Airway epithelial cell (primary cell): Measurements from ENCODE around the gene ZNF814. TPM values are rescaled to one million over a fixed set of nuclear protein-coding genes. Genes with fewer than 3 reads are reported as not detected.

Experiments
- total RNA-seq: library from RNA; depleted of rRNA; stranded (reverse); fragments of >200 nt; gene quantifications from 2 replicates; pipeline ENCODE4 v1.2.3, GENCODE V29; 2015

Gene ZNF814
- total RNA-seq: 4.2 and 8.0 TPM in 2 replicates

GRCh38 chr19:57888560-57889231 is at the start of gene ZNF814:
ZNF814 (minus strand) TSS chr19:57889037; CDS start chr19:57888802, 235 bp downstream.

GRCh38 chr19:57934820-57935665 is 46.2 kb upstream of the ZNF814 start, which contains the start of gene ZNF418:
ZNF418 (minus strand) TSS chr19:57935402; CDS start chr19:57933822, 1,580 bp downstream.

GRCh38 chr19:57916168-57916995 is 27.5 kb upstream of the ZNF814 start, which contains the start of gene ZNF417:
ZNF417 (minus strand) TSS chr19:57916592; CDS start chr19:57916411, 181 bp downstream.

GRCh38 chr19:57849666-57850473 is 39.0 kb downstream of the ZNF814 start, which contains the start of gene ZNF587:
ZNF587 (plus strand) TSS chr19:57849859; CDS start chr19:57850039, 180 bp downstream.

GRCh38 chr19:57830071-57830602 is 58.7 kb downstream of the ZNF814 start, which contains the start of gene ZNF587B:
ZNF587B (plus strand) TSS chr19:57830299; CDS start chr19:57830529, 230 bp downstream.

GRCh38 chr19:57814505-57815246 is 74.2 kb downstream of the ZNF814 start, which contains the start of gene ZNF552:
ZNF552 (minus strand) TSS chr19:57814913; CDS start chr19:57814743, 170 bp downstream.

Other genes with a start within 250 kb of the ZNF814 start
- not detected in 2 replicates for gene ZSCAN4, start 220.1 kb downstream of the ZNF814 start, total RNA-seq
- gene ZNF551, start 207.1 kb downstream of the ZNF814 start, total RNA-seq: 3.3 and 7.1 TPM in 2 replicates
- gene ZNF154, start 179.8 kb downstream of the ZNF814 start, total RNA-seq: 0.28 and 0.85 TPM in 2 replicates
- gene ZNF671, start 161.4 kb downstream of the ZNF814 start, total RNA-seq: 1.8 and 2.8 TPM in 2 replicates
- 3.1 and 5.6 TPM in 2 replicates for gene ZNF776, start 142.2 kb downstream of the ZNF814 start, total RNA-seq
- 9.7 and 17.6 TPM in 2 replicates for gene ZNF586, start 119.4 kb downstream of the ZNF814 start, total RNA-seq
- 5.3 and 8.7 TPM in 2 replicates for gene ZNF552, start 74.1 kb downstream of the ZNF814 start, total RNA-seq
- 11.4 and 12.8 TPM in 2 replicates for gene ZNF587B, start 58.7 kb downstream of the ZNF814 start, total RNA-seq
- gene ZNF587, start 39.2 kb downstream of the ZNF814 start, total RNA-seq: 9.0 and 9.9 TPM in 2 replicates
- 3.9 and 4.6 TPM in 2 replicates for gene ZNF417, start 27.6 kb upstream of the ZNF814 start, total RNA-seq
- gene ZNF418, start 46.4 kb upstream of the ZNF814 start, total RNA-seq: 1.0 and 1.7 TPM in 2 replicates
- gene ZNF256, start 58.7 kb upstream of the ZNF814 start, total RNA-seq: 0.88 and 3.7 TPM in 2 replicates
- gene C19orf18, start 85.5 kb upstream of the ZNF814 start, total RNA-seq: 0.28 TPM in 1 of 2 replicates, not detected in the other
- gene ZNF606, start 113.8 kb upstream of the ZNF814 start, total RNA-seq: 7.7 and 12.1 TPM in 2 replicates
- gene ZSCAN1, start 145.0 kb upstream of the ZNF814 start, total RNA-seq: not detected in 2 replicates
- gene ZNF135, start 170.2 kb upstream of the ZNF814 start, total RNA-seq: 0.92 and 1.0 TPM in 2 replicates
- 28.3 and 35.5 TPM in 2 replicates for gene ZSCAN18, start 209.2 kb upstream of the ZNF814 start, total RNA-seq